Ovary (tissue), 9 donors: Measurements from ENCODE around the gene WHRN. TPM values are rescaled to one million over a fixed set of nuclear protein-coding genes. Genes with fewer than 3 reads are reported as not detected.
A peak's percentile ranks its signal among the peaks of the same experiment; 100 is the strongest.

ENCODE experiments used
- DNase-seq, 5 donors: peaks; one replicate each; pipeline ENCODE4 v3.0.0-alpha.2; 2019 to 2020
- H3K27ac ChIP-seq, 2 donors: fragments of 200-600 bp; one replicate each; pipeline versions ENCODE4 v1.5.1 to v1.8.0; 2019 to 2022
- H3K27me3 ChIP-seq: fragments of 200-600 bp; one replicate; pipeline ENCODE4 v1.8.0; 2022
- H3K36me3 ChIP-seq: fragments of 200-600 bp; sonication (generic); one replicate; pipeline ENCODE4 v1.5.1; 2019
- H3K4me1 ChIP-seq: one replicate; pipeline ENCODE4 v1.8.1; 2013; ENCODE audit warnings: mild to moderate bottlenecking, moderate library complexity; ENCODE audit not compliant: insufficient read depth
- H3K4me3 ChIP-seq: fragments of 200-600 bp; sonication (generic); one replicate; pipeline ENCODE4 v1.5.1; 2017
- H3K9me3 ChIP-seq, 2 donors: fragments of 200-600 bp in 1 of 2; sonication (generic) in 1 of 2; one replicate each; pipeline versions ENCODE4 v1.5.1 to v1.8.1; 2013 to 2019; ENCODE audit warnings: mild to moderate bottlenecking in 1 of 2, moderate library complexity in 1 of 2
- EP300 ChIP-seq: sonication (generic); formaldehyde crosslinking; IDR thresholded peaks from one replicate; pipeline ENCODE4 v1.6.1; 2017; ENCODE audit warnings: antibody characterized with exemption
- POLR2A ChIP-seq: fragments of 450-650 bp; IDR thresholded peaks from one replicate; pipeline ENCODE4 v1.6.1; 2017; ENCODE audit warnings: antibody characterized with exemption, mild to moderate bottlenecking, moderate library complexity
- WGBS, 3 donors: extraction: QIAGEN DNeasy Blood & Tissue Kit in 1 of 3; methylation state at CpG; one replicate each; pipeline versions ENCODE4 v1.1.5 to v1.1.7; 2013 to 2017; 5-methylcytosine and 5-hydroxymethylcytosine counted together
- intact Hi-C, 4 donors: fragments of 100-400 bp; cut with DNase I; formaldehyde crosslinking; loops; one replicate each; pipeline versions ENCODE4 v1.11.0 to v1.15.1; 2022 to 2023
- polyA plus RNA-seq, 2 donors: library from polyadenylated mRNA; stranded (reverse); fragments of 200-250 nt in 1 of 2; fragments of 350-450 nt in 1 of 2; fragmentation: Illumina TruSeq in 1 of 2; extraction: RNeasy Lipid Tissue Mini Kit (QIAGEN cat#74804) in 1 of 2; gene quantifications; one replicate each; pipeline ENCODE4 v1.2.3, GENCODE V29; 2013 to 2014
- total RNA-seq, 7 donors: library from RNA; depleted of rRNA in 2 of 7; stranded (reverse); fragments of >200 nt in 2 of 7; fragmentation: NEBNext Ultra II Directional in 3 of 7; extraction: Animal tissue kit (Norgen Biotek cat#: 25700) in 3 of 7; gene quantifications; one replicate each; pipeline versions ENCODE4 v1.1.0 to v1.2.4, GENCODE V29; 2016 to 2023
- TF ChIP-seq, protein P1 (sequence below), 3 donors: fragments of 450-650 bp in 2 of 3; fragments of 200-600 bp in 1 of 3; IDR thresholded peaks; one replicate each; pipeline versions ENCODE4 v1.5.1 to v1.8.0; 2016 to 2022; ENCODE audit warnings: antibody characterized with exemption in 3 of 3, mild to moderate bottlenecking in 1 of 3
- donor health status: DM: no; HTN: no; CAD: no; lungs with moderate emphysema.
- donor health status: DM: no; HTN: no; CAD: no.
- donor health status: Bipolar disorder and iron deficiency.
- donor health status: DM: yes; HTN: yes; CAD: no.
- donor health status: DM: no; HTN: no; CAD: no.
- donor health status: DM: yes; HTN: yes; CAD: no.

WHRN gene
- total and polyA plus RNA-seq, 9 donors: 1.7 to 28.5 (median 20.3) TPM

GRCh38 chr9:114378016-114378415, 127.3 kb downstream of the WHRN start:
- Histone ChIP-seq H3K4me1 (peaks cover under 1% of the 10 kb centered on the region), H3K27me3 (no peaks in the 10 kb centered on the region), H3K27ac (no peak overlapping the region), H3K9me3 (no peaks in the 10 kb centered on the region), H3K36me3 (no peaks in the 10 kb centered on the region), H3K4me3 (no peak overlapping the region)
- intact Hi-C loops: no loop called here
- no peak for DNase-seq
- TF ChIP-seq POLR2A (no peak), EP300 (no peak)
- TF ChIP-seq, protein P1, sequence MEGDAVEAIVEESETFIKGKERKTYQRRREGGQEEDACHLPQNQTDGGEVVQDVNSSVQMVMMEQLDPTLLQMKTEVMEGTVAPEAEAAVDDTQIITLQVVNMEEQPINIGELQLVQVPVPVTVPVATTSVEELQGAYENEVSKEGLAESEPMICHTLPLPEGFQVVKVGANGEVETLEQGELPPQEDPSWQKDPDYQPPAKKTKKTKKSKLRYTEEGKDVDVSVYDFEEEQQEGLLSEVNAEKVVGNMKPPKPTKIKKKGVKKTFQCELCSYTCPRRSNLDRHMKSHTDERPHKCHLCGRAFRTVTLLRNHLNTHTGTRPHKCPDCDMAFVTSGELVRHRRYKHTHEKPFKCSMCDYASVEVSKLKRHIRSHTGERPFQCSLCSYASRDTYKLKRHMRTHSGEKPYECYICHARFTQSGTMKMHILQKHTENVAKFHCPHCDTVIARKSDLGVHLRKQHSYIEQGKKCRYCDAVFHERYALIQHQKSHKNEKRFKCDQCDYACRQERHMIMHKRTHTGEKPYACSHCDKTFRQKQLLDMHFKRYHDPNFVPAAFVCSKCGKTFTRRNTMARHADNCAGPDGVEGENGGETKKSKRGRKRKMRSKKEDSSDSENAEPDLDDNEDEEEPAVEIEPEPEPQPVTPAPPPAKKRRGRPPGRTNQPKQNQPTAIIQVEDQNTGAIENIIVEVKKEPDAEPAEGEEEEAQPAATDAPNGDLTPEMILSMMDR (IDR thresholded peaks at IDR 0.05): no peak
- WGBS, 3 donors: 85 to 90% (median 85%) methylated on average over 8 of the region's 8 CpGs

DNA sequence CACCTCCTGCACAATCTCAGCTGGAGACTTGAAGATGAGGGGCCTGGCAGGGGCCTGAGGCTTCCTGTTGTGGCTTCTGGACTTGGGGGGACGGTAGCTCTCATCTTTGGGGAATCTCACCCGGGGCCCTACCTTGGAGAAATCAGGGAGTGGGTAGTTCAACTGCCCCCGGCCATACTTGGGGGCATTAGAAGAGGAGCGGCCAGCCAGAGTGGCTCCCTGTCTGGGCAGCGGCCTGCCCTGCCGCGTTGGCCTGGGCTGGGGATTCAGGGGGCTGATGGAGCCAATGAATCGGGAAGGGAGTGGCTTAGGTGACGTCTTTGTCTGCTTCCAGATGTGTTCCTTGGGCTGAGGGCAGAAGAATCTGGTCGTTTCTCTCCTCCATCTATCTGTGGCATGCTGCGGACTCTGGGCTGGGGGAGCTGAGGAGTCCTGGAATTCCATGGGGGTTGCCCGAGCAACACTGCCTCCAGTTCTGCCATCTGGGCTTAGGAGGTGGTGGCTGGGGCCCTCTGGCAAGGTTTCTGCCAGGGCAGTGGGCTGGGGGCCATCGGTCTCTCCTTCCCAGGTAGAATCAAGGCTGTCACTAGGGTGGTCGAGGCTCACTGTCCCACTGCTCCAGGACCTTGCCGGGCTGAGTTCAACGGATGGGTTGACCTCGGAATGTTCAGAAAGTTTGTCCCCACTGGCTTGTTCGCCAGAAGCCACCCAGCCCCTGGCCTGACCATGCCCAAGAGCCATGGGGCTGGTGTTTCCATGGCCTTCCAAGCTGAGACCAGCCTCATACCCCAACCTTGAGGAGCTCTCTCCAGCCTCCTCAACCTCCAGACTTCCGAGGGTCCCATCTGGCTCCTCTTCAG, 128.5 kb downstream of the WHRN start:
- H3K4me1 ChIP-seq: peaks cover 2% of the 10 kb centered on the region
- H3K9me3 ChIP-seq: no peaks in the 10 kb centered on the region
- 89 to 92% (median 90%) methylated on average over 19 of the region's 19 CpGs for WGBS, 3 donors
- intact Hi-C loops: no loop called here
- H3K4me3 ChIP-seq: no peak overlapping the region
- H3K36me3 ChIP-seq: no peaks in the 10 kb centered on the region
- no peaks in the 10 kb centered on the region for H3K27me3 ChIP-seq
- TF ChIP-seq EP300 (no peak), POLR2A (no peak)
- TF ChIP-seq, protein P1 (IDR thresholded peaks at IDR 0.05): no peak
- H3K27ac ChIP-seq: no peak overlapping the region
- peak in 1 of 5 donors; percentile 18 for DNase-seq

- intact Hi-C loops: no loop called here
- Histone ChIP-seq H3K4me1 (peaks cover 4% of the 10 kb centered on the region), H3K27ac (no peak overlapping the region), H3K36me3 (no peaks in the 10 kb centered on the region), H3K4me3 (no peak overlapping the region), H3K9me3 (no peaks in the 10 kb centered on the region), H3K27me3 (no peaks in the 10 kb centered on the region)
- WGBS, 3 donors: 80 to 84% (median 82%) methylated on average over 9 of the region's 9 CpGs
- TF ChIP-seq, protein P1 (IDR thresholded peaks at IDR 0.05): no peak
- TF ChIP-seq EP300: no peak
- no peak for TF ChIP-seq POLR2A
- DNase-seq: peak in 1 of 5 donors; percentile 23
These were observed 129.7 kb downstream of the WHRN start for GRCh38 chr9:114375386-114376175.

GRCh38 chr9:114374936-114375335, 130.3 kb downstream of the WHRN start:
- Histone ChIP-seq H3K9me3 (no peaks in the 10 kb centered on the region), H3K36me3 (no peaks in the 10 kb centered on the region), H3K27me3 (no peaks in the 10 kb centered on the region), H3K4me1 (peaks cover 4% of the 10 kb centered on the region), H3K27ac (no peak overlapping the region), H3K4me3 (no peak overlapping the region)
- WGBS, 3 donors: 84 to 85% (median 85%) methylated on average over 9 of the region's 9 CpGs
- intact Hi-C loops: no loop called here
- TF ChIP-seq EP300 (no peak), POLR2A (no peak)
- TF ChIP-seq, protein P1 (IDR thresholded peaks at IDR 0.05): no peak
- DNase-seq: peak in 1 of 5 donors; percentile 4
